GM12878 (cell line): Measurements from ENCODE around the gene PPM1K. TPM values are rescaled to one million over a fixed set of nuclear protein-coding genes. Genes with fewer than 3 reads are reported as not detected.

Source experiments
- CEBPB ChIP-seq, 2 experiments: fragments of 150-350 bp in 1 of 2; IDR thresholded peaks; 2 replicates each; pipeline ENCODE4 v1.6.1; 2012 to 2014; ENCODE audit warnings: low read depth in 2 of 2, low read length in 2 of 2, borderline replicate concordance in 1 of 2, inconsistent platforms in 1 of 2
- GABPA ChIP-seq: IDR thresholded peaks from 2 replicates; pipeline ENCODE4 v1.6.1; 2014; ENCODE audit warnings: antibody characterized with exemption, low read depth, mild to moderate bottlenecking, inconsistent platforms
- GATAD2B ChIP-seq: fragments of 450-650 bp; conservative IDR thresholded peaks from 2 replicates; pipeline ENCODE4 v1.6.1; 2017; ENCODE audit warnings: low read depth, mild to moderate bottlenecking, moderate library complexity
- KDM1A ChIP-seq: fragments of 200-600 bp; sonication (generic); IDR thresholded peaks from 2 replicates; pipeline ENCODE4 v1.6.1; 2016; ENCODE audit warnings: borderline replicate concordance
- MEF2A ChIP-seq: IDR thresholded peaks from 2 replicates; pipeline ENCODE4 v1.6.1; 2011; ENCODE audit warnings: low read depth, mild to moderate bottlenecking, low read length, moderate library complexity; ENCODE audit not compliant: insufficient read depth
- NFYA ChIP-seq: IDR thresholded peaks from 2 replicates; pipeline ENCODE4 v1.6.1; 2011; ENCODE audit warnings: low read depth, mild to moderate bottlenecking, low read length, improper control_type of control experiment, borderline replicate concordance
- NR2F1 ChIP-seq: fragments of 450-650 bp; conservative IDR thresholded peaks from 2 replicates; pipeline ENCODE4 v1.6.1; 2017; ENCODE audit warnings: mild to moderate bottlenecking
- POLR2AphosphoS2 ChIP-seq: IDR thresholded peaks from 2 replicates; pipeline ENCODE4 v1.6.1; 2011; ENCODE audit warnings: low read depth, mild to moderate bottlenecking, low read length, improper control_type of control experiment, moderate library complexity
- POU2F2 ChIP-seq: IDR thresholded peaks from 3 replicates; pipeline ENCODE4 v1.6.1; 2011; ENCODE audit warnings: low read depth, mild to moderate bottlenecking, low read length, borderline replicate concordance
- RAD21 ChIP-seq: IDR thresholded peaks from 2 replicates; pipeline ENCODE4 v1.6.1; 2011; ENCODE audit warnings: mild to moderate bottlenecking, low read depth, low read length, moderate library complexity; ENCODE audit not compliant: insufficient read depth
- RB1 ChIP-seq: fragments of 450-650 bp; formaldehyde crosslinking; IDR thresholded peaks from 2 replicates; pipeline ENCODE4 v1.6.1; 2017; ENCODE audit warnings: mild to moderate bottlenecking, borderline replicate concordance
- SREBF2 ChIP-seq: IDR thresholded peaks from 2 replicates; pipeline ENCODE4 v1.6.1; 2012; ENCODE audit warnings: mild to moderate bottlenecking, low read length
- STAT3 ChIP-seq: IDR thresholded peaks from 2 replicates; pipeline ENCODE4 v1.6.1; 2011; ENCODE audit warnings: low read depth, low read length, improper control_type of control experiment
- TAF1 ChIP-seq: IDR thresholded peaks from 2 replicates; pipeline ENCODE4 v1.6.1; 2011; ENCODE audit warnings: mild to moderate bottlenecking, low read depth, low read length, borderline replicate concordance
- TBL1XR1 ChIP-seq: IDR thresholded peaks from 2 replicates; pipeline ENCODE4 v1.6.1; 2012; ENCODE audit warnings: low read depth, low read length, improper control_type of control experiment
- polyA plus RNA-seq, 11 experiments: library from polyadenylated mRNA; depleted of rRNA in 4 of 11; unstranded in 6 of 11; stranded (reverse) in 5 of 11; fragments of >200 nt; fragmentation: Nextera tagmentation in 4 of 11; fragmentation: Illumina TruSeq in 1 of 11; extraction: Ambion mirVana in 4 of 11; extraction: Trizol in 1 of 11; gene quantifications; 1 replicate in 1 of 11; 2 replicates in 10 of 11; pipeline versions ENCODE4 v1.2.1 to v1.2.3, GENCODE V29; 2011 to 2016; ENCODE audit warnings: inconsistent platforms in 2 of 11, missing spikeins in 2 of 11, low read depth in 1 of 11
- total RNA-seq, 4 experiments: library from RNA; depleted of rRNA in 3 of 4; stranded (reverse); fragments of >200 nt in 3 of 4; fragmentation: Illumina TruSeq in 1 of 4; extraction: Trizol in 1 of 4; gene quantifications; 2 replicates each; pipeline versions ENCODE4 v1.2.1 to v1.2.3, GENCODE V29; 2013 to 2021
- TF ChIP-seq, protein P1 (sequence below): fragments of 450-650 bp; IDR thresholded peaks from 2 replicates; pipeline ENCODE4 v1.6.1; 2016; ENCODE audit warnings: mild to moderate bottlenecking
- TF ChIP-seq, protein P2 (sequence below): fragments of 450-650 bp; IDR thresholded peaks from 2 replicates; pipeline ENCODE4 v1.6.1; 2018; ENCODE audit warnings: borderline replicate concordance, mild to moderate bottlenecking; ENCODE audit not compliant: partially characterized antibody
- TF ChIP-seq, protein P3 (sequence below): fragments of 450-650 bp; IDR thresholded peaks from 2 replicates; pipeline ENCODE4 v1.6.1; 2017; ENCODE audit warnings: mild to moderate bottlenecking, moderate library complexity
- TF ChIP-seq, protein P4 (sequence below): fragments of 450-650 bp; IDR thresholded peaks from 2 replicates; pipeline ENCODE4 v1.6.1; 2018; ENCODE audit warnings: mild to moderate bottlenecking, low read depth, moderate library complexity; ENCODE audit not compliant: partially characterized antibody

PPM1K gene
- total and polyA plus RNA-seq, 10 of the 15 experiments (the other 5 are each of a cell fraction or from before 2014, with no cell fraction given): 25.0 to 79.1 (median 36.9) TPM

DNA sequence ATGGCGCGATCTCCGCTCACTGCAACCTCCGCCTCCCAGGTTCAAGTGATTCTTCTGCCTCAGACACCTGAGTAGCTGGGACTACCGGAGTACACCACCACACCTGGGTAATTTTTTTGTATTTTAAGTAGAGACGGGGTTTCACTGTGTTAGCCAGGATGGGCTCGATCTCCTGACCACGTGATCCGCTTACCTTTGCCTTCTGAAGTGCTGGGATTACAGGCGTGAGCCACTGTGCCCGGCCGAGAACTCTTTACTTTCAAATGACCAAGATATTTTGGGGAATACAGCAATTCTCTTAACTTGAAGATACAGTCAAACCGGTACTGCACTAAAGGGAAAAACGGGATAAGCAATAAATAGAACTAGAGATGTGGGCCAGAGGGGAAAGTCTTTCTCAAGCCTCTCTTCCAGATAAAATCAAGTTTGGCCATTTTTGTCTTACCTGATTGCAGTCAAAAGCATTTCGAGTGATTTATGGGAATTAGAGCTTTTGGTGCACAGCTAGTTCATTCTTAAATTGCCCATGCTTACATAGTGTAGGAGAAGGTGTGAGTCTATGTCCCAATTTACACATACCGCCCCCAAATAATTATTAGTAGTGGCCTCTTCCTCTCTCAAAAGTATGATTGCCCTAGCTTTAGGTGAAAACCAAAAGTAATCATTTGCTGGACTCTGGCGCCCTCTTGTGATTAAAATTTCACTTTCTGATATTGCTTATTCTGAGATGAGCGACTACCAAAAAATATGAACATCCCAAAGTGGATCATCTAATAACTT, 72.7 kb downstream of the PPM1K start (continued):
- TF ChIP-seq, protein P1, sequence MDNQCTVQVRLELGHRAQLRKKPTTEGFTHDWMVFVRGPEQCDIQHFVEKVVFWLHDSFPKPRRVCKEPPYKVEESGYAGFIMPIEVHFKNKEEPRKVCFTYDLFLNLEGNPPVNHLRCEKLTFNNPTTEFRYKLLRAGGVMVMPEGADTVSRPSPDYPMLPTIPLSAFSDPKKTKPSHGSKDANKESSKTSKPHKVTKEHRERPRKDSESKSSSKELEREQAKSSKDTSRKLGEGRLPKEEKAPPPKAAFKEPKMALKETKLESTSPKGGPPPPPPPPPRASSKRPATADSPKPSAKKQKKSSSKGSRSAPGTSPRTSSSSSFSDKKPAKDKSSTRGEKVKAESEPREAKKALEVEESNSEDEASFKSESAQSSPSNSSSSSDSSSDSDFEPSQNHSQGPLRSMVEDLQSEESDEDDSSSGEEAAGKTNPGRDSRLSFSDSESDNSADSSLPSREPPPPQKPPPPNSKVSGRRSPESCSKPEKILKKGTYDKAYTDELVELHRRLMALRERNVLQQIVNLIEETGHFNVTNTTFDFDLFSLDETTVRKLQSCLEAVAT: no peak
- TF ChIP-seq STAT3: no peak
- no peak for TF ChIP-seq NR2F1
- TF ChIP-seq, protein P2, sequence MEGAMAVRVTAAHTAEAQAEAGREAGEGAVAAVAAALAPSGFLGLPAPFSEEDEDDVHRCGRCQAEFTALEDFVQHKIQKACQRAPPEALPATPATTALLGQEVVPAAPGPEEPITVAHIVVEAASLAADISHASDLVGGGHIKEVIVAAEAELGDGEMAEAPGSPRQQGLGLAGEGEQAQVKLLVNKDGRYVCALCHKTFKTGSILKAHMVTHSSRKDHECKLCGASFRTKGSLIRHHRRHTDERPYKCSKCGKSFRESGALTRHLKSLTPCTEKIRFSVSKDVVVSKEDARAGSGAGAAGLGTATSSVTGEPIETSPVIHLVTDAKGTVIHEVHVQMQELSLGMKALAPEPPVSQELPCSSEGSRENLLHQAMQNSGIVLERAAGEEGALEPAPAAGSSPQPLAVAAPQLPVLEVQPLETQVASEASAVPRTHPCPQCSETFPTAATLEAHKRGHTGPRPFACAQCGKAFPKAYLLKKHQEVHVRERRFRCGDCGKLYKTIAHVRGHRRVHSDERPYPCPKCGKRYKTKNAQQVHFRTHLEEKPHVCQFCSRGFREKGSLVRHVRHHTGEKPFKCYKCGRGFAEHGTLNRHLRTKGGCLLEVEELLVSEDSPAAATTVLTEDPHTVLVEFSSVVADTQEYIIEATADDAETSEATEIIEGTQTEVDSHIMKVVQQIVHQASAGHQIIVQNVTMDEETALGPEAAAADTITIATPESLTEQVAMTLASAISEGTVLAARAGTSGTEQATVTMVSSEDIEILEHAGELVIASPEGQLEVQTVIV: no peak
- TF ChIP-seq KDM1A: no peak
- TF ChIP-seq, protein P3, sequence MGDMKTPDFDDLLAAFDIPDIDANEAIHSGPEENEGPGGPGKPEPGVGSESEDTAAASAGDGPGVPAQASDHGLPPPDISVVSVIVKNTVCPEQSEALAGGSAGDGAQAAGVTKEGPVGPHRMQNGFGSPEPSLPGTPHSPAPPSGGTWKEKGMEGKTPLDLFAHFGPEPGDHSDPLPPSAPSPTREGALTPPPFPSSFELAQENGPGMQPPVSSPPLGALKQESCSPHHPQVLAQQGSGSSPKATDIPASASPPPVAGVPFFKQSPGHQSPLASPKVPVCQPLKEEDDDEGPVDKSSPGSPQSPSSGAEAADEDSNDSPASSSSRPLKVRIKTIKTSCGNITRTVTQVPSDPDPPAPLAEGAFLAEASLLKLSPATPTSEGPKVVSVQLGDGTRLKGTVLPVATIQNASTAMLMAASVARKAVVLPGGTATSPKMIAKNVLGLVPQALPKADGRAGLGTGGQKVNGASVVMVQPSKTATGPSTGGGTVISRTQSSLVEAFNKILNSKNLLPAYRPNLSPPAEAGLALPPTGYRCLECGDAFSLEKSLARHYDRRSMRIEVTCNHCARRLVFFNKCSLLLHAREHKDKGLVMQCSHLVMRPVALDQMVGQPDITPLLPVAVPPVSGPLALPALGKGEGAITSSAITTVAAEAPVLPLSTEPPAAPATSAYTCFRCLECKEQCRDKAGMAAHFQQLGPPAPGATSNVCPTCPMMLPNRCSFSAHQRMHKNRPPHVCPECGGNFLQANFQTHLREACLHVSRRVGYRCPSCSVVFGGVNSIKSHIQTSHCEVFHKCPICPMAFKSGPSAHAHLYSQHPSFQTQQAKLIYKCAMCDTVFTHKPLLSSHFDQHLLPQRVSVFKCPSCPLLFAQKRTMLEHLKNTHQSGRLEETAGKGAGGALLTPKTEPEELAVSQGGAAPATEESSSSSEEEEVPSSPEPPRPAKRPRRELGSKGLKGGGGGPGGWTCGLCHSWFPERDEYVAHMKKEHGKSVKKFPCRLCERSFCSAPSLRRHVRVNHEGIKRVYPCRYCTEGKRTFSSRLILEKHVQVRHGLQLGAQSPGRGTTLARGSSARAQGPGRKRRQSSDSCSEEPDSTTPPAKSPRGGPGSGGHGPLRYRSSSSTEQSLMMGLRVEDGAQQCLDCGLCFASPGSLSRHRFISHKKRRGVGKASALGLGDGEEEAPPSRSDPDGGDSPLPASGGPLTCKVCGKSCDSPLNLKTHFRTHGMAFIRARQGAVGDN: no peak
- TF ChIP-seq, protein P4, sequence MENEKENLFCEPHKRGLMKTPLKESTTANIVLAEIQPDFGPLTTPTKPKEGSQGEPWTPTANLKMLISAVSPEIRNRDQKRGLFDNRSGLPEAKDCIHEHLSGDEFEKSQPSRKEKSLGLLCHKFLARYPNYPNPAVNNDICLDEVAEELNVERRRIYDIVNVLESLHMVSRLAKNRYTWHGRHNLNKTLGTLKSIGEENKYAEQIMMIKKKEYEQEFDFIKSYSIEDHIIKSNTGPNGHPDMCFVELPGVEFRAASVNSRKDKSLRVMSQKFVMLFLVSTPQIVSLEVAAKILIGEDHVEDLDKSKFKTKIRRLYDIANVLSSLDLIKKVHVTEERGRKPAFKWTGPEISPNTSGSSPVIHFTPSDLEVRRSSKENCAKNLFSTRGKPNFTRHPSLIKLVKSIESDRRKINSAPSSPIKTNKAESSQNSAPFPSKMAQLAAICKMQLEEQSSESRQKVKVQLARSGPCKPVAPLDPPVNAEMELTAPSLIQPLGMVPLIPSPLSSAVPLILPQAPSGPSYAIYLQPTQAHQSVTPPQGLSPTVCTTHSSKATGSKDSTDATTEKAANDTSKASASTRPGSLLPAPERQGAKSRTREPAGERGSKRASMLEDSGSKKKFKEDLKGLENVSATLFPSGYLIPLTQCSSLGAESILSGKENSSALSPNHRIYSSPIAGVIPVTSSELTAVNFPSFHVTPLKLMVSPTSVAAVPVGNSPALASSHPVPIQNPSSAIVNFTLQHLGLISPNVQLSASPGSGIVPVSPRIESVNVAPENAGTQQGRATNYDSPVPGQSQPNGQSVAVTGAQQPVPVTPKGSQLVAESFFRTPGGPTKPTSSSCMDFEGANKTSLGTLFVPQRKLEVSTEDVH: no peak
- no peak for TF ChIP-seq SREBF2
- TF ChIP-seq TBL1XR1: no peak
- 0 out of 2 replicates have a peak, but pooled peaks have one; percentile 48 for TF ChIP-seq RB1
- no peak for TF ChIP-seq NFYA
- peak; percentile 95 for TF ChIP-seq RAD21
- no peak for TF ChIP-seq POU2F2
- TF ChIP-seq POLR2AphosphoS2: no peak
- no peak for TF ChIP-seq GATAD2B
- no peak for TF ChIP-seq MEF2A
- TF ChIP-seq TAF1: no peak
- TF ChIP-seq GABPA: no peak
- TF ChIP-seq CEBPB (IDR thresholded peaks at IDR 0.05; ENCODE audit: borderline replicate concordance in 1 of 2, low read depth in 2 of 2, low read length in 2 of 2): no peak
